HG03135 (cell line): Measurements from ENCODE around the gene PTPRA.
"Not testable (repeated sequence)": the region's sequence is repeated elsewhere in the genome, so short reads cannot be mapped to it uniquely, and the experiment has no call there.

Source experiments
- ATAC-seq: cut with Tn5 transposase; IDR thresholded peaks from one replicate; pipeline ENCODE4 v1.9.1; 2021; ENCODE audit warnings: mild to moderate bottlenecking, moderate library complexity; ENCODE audit not compliant: unreplicated experiment

Gene PTPRA

DNA sequence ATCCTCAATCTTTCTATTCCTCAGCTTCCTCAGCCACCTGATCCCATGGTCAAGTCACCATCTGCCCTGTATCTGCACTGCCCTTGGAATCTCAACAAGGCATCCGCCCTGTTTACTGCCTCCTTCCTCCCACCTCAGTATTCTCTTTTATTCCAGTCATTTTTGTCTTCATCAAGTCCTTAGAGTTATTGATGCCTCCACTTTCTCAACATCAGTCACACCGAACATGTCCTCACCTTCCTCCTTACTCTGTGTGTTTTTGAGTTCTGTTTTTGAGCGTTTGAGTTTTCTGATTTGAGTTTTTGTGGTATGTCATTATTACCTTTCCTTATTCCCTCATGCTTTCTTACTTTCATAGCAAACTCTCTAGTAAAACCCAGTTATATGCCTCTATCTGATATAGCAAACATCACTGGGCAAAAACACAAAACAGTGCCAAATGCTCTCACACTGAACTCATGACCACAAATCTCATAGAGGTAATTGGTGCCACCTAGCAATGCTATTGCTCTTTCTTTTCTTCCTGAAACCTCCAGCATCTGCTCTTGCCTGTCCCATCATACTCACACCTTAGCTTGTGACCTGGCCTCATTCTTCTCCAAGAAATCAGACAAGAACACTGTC is 158.4 kb downstream of the PTPRA start:
- ATAC-seq: no peak

DNA sequence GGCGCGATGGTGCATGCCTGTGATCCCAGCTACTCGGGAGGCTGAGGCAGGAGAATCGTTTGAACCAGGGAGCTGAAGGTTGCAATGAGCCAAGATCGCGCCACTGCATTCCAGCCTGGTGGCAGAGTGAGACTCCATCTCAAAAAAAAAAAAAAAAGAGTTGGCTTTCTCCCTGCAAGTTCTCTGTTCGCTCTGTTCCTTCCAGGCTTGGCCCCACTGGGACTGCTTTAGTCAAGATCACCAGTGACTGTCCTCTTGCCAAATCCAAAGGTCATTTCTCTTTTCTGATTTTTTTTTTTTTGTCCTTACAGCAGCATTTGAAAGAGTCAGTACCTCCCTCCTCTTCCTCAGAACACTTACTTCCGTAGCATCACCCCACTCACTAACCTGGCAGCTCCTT is 159.3 kb downstream of the PTPRA start:
- no peak for ATAC-seq

DNA sequence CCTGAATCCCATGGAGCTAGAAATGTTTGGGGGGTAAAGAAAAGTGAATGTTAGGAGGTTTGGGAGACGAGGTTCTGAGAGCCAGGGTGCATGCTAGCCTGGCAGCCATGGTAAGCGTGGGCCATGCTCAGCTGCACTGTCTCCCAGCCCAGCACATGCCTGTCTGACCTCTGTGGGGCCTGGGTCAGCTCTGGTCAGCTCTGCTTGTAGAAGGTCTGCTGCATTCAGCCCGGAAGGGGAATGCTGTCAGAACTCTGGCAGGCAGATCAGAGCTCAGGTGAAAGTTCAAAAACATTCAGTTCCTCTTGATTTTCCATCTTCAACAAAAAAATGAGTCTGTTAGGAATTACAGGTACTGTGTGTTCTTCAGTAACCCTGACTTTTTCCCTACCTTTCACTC is 164.4 kb downstream of the PTPRA start:
- ATAC-seq: no peak

DNA sequence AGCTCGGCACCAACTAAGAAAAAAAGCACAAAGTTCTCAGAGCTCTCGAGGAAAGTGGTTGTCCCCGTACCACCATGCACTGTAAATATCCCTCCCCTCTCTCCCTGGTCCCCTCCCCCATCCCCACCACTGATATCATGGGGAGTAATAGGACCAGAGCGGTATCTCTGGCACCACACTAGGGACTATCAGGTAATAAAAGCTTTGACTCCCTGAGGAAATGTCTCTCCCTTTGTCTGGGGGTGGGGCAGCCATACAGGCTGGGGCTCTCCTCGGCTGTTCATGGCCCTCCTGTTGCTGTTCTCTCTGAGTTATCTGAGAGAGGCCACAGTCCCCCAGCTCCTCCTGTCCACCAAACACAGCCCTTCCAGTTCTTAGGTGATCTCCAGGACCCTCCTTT is 165.2 kb downstream of the PTPRA start:
- ATAC-seq: no peak

DNA sequence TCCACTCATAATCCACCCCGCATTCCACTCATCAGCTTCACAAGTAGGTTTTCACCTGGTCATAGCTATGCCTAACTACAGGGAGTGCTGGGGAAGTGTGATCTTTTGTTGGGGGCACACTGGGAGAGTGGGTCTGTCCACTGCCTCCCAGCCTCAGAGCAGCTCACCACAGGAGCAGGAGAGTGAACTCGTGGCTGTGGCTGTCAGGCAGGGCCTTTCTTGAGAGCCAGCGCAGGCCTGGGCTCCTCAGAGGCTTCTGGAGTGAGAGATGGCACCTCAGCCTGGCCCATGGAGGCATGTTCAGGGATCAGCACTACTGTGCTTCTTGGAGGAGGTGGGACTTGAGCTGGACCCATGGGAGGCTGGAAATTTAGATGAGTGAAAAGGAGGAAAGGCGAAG is 166.1 kb downstream of the PTPRA start:
- no peak for ATAC-seq

DNA sequence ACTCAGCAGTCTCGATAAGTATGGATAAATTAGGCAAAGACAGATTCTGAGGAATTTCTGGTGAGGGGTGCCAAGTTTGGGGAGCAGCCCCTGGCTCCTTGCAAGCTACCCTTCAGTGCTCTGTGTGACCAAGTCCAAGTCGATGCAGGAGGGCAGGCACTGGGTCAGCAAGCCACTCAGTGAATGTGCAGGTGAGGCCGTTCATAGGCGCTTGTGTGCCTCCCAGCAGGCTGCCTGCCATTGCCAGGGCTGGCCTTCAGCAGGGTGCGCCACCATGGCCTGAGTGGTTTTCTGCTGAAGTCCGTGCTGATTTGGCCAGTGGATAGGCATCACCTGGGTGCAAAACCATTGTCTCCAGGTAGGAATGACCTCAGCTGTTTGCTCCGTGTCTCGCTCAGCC is 166.8 kb downstream of the PTPRA start:
- ATAC-seq: no peak

DNA sequence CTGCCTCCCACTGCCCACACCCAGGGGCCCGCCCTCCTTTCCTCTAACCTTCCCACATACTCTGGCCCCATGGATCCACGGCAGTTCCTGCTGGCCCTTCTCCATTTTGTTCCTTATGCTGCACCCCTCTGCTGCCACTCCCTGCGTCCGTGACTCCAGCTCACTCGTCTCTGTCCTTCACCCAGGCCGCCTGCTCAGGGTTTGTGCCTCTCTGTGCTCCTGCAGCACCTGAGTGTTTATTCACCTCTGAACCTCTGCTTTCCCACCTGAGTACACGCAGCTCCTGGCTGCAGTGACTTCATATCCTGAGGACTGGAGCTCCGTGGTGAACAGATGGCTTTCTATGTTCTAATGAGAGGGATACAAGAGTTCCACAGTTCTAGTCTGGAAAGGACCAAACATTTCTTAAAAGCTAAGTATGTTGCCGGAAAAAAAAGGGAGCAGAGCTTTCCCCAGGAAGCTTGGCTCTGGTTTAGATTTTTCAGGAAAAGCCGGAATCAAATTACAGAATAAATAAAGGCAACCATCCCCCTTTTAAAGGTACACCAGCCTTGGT is 168.7 kb downstream of the PTPRA start:
- ATAC-seq: no peak

DNA sequence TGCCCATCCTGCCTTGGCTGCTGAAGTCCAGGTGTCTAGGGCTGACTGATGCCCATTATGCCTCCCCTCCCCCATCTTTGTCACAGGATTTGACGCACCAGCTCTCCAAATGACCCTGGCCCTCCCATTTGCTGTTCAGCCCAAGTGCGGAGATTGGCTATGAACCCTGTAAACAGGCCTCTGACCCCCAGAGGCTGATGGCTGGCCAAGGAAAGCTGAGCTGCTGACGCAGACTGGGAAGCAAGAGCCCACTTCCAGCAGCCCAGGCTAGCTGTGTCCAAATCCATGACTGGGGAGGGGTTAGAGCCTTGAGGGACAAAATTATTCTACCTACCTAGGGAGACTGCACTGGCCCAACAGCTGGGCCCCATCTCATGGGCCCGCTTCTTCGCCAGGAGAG is 169.3 kb downstream of the PTPRA start:
- ATAC-seq: no peak

DNA sequence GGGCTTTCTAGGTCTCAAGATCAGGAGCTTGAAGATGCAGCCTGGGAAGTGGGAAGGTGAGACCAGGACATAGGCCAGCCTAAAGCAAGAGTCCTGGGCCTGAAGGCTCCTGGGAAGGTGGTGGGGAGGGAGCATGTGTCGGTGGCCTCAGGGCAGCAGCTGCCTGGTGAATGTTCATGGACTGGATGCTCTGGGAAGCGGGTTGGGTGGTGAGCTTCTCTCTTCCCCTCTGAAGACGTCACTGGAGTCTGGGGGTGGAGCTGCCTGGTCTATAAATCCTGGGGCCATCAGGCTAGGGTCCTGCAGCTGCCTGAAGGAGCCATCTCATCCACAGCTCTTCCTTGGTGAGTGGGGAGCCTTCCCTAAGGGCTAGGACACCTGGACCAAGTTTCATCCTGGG is 170.0 kb downstream of the PTPRA start, which contains the start of gene GNRH2:
Gene GNRH2 (plus strand): TSS at position 301 of the 400 bp plus-strand sequence. CDS start 793 bp downstream, outside the sequence.
- ATAC-seq: no peak

DNA sequence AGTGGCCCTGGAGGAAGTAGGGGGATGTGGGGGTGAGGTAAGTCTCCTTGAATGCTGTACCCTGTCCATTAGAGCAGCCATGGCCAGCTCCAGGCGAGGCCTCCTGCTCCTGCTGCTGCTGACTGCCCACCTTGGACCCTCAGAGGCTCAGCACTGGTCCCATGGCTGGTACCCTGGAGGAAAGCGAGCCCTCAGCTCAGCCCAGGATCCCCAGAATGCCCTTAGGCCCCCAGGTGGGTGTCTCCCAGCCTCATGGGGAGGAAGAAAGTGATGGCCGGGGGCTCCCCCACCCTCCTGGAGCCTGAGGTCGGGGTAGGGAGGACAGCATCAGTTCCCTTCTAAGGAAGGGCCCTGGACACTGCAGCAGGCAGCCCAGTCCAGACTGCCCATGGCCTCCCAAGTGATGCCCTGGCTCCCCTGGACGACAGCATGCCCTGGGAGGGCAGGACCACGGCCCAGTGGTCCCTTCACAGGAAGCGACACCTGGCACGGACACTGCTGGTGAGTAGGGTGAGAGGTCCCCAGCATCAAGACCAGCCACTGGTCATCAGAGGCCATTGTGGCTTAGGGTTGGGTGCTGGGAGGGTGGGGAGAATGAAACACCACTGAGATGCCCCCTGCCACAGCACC is 171.2 kb downstream of the PTPRA start:
- ATAC-seq: no peak

DNA sequence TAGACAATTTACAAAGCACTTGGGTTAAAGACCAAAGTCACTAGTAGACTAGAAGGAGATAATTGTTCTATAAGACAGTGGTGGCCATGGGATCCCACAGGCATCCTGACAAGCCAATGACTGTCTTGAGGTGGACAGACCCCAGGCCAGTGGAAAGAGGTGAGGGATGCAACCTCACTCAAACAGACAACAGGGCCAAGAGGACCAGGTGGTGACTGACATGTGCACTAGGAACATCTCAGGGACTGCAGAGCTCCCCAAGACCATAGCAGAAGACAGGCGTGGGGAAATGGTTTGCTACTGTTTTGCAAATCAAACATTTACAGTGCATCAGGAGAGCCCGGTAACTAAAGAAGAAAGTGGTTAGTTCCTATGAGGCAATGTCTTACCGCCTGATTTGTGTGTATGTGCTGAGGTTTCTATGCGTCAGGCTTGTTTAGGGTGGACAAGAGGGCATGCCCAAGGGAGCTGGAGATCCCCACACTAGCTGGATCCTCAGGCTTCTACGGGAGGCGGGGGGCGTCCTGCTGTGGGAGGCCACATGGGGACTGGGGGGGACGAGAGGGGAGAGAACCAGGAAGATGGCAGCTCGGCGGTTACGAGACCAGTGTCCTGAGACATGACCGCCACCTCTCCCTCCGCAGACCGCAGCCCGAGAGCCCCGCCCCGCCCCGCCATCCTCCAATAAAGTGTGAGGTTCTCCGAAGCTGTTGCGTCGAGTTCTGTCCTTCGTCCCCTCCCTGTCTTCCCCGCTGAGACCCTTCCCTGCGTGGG is 171.9 kb downstream of the PTPRA start:
- ATAC-seq: peak; percentile 41

DNA sequence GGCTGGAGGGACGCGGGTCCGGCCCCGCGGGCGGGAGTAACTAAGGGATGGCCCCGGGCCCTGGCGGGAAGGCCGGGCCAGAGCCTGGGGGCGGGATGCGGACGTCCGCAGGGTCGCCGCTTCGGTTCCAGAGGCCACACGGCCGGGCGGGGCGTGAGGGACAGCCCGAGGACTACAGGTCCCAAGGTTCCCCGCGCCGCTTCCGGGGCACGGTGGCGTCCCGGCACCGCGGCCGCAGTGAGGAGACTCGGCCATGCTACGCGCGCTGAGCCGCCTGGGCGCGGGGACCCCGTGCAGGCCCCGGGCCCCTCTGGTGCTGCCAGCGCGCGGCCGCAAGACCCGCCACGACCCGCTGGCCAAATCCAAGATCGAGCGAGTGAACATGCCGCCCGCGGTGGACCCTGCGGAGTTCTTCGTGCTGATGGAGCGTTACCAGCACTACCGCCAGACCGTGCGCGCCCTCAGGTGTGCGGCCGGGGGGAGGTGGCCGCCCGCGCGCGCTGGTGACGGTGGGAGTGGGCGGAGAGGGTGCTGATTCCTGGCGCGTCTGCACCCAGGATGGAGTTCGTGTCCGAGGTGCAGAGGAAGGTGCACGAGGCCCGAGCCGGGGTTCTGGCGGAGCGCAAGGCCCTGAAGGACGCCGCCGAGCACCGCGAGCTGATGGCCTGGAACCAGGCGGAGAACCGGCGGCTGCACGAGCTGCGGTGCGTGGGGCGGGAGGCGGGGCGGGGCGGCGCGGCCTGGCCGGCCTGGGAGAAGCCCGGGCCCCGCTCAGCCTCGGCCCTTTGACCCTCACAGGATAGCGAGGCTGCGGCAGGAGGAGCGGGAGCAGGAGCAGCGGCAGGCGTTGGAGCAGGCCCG is 172.8 kb downstream of the PTPRA start, which contains the start of gene MRPS26:
Gene MRPS26 (plus strand): TSS at position 237 of the 861 bp plus-strand sequence. CDS start 17 bp downstream, at position 254.
- ATAC-seq: peak; percentile 87

DNA sequence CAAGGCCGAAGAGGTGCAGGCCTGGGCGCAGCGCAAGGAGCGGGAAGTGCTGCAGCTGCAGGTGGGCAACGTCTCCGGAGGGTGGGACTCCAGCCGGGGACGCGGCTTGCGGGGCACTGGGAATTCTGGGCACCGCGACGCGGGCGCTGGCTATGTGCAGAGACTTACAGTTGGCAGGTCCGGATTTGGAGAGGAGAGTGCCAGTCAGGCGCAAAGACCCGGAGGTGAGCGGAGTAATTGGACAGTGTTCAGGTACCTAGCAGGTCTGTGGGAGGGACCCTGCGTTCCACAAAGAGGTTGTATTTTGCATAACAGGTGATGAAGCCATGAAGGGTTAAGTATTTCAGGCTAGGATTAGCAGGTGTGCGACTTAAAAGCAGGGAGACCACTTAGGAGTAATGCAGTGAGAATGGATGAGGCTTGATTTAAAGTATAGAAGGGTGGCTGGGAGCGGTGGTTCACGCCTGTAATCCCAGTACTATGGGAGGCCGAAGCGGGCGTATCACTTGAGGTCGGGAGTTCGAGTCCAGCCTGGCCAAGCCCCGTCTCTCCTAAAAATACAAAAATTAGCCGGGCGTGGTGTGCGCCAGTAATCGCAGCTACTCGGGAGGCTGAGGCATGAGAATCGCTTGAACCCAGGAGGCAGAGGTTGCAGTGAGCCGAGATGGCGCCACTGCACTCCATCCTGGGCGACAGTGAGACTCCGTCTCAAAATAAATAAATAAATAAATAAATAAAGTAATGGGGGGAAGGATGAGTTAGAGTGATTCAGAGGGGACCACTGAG is 173.6 kb downstream of the PTPRA start:
- ATAC-seq: no peak

DNA sequence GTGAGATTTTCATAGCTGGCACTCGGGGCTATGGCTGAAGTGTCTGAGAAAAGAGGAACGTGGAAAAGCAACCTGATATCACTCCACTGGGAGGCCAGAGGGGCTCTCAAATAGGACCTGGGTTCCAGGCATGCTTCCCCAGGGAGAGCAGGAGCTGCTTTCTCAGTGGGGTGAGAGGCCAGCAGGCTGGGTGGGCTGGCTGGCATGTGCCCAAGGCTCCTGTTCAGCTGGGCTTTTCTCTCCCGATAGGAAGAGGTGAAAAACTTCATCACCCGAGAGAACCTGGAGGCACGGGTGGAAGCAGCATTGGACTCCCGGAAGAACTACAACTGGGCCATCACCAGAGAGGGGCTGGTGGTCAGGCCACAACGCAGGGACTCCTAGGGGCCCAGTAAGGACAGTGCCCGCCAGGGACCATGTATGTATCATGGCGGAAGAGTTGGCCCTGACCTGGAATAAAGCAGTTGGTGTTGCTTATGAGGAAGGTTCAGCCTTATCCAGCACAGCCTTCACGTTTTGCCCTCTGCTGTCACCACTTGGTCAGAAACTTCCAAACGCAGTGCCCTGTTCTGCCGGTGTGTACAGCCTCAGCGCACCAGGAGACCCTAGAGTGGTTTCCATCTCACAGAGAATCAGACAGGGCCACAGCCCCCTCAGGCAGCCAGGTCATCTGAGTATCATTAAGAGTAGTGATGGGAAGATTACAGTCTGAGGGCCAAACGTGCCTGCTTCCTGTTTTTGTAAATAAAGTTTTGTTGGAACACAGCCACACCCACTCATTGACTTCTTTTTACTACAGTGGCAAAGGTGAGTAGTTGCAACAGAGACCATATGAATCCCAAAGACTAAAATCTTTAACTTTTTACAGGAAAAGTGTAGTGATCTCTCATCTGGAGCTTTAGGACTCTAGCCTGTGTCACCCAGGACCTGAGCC is 174.5 kb downstream of the PTPRA start:
- no peak for ATAC-seq

DNA sequence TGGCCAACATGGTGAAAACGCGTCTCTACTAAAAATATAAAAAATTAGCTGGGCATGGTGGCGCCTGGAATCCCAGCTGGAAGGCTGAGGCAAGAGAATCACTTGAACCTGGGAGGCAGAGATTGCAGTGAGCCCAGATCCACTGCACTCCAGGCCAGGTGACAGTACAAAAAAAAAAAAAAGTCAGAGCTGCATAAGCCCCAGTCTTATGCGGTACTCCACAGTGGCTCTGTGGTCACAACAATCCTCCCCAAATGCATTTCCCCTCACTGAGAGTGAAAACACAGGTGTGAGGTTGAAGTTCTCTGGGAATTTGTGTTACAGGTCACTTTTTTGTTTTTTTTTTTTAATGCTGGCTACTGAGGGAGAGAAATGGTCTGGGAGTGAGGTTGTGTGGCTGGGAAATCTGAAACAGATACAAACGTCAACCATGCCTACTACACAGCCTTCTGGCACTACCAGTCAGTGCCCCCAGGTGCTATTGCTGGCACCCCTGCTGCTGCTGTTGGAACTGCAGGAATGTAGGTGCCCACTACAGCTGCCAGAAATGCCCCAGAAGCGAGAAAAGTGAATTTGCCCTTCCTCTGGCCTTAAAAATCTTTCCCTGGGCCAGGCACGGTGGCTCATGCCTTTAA is 178.2 kb downstream of the PTPRA start:
- ATAC-seq: no peak

DNA sequence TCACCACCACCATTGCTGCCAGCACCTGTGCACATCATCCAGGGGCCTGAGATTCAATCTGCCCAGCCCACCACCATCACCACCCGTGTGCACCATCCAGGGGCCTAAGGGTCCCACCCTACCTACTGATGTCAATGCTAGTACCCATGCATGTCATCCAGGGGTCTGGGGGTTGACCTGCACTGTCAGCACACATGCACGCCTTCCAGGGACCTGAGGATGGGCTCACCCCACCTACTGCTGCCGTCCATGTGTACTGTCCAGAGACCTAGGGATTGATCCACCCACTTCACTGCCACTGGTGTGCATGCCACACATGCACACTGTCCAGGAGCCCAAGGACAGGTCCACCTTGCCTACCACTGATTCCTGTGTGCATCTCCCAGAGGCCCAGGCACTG is 186.2 kb downstream of the PTPRA start:
- ATAC-seq: no peak

DNA sequence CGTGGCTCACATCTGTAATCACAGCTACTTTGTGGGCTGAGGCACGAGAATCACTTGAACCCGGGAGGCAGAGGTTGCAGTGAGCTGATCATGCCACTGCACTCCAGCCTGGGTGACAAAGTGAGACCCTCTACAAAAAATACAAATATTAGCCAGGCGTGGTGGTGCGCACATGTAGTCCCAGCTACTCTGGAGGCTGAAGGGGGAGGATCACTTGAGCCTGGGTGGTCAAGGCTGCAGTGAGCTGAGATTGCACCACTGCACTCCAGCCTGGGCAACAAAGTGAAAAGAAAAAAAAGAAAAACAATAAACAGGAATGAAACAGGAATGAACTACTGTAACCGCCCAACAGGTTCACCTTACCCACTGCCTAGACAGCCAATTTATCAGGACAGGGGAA is 190.8 kb downstream of the PTPRA start:
- not testable (repeated sequence) for ATAC-seq
